ENCODE measurements around the gene SNAP23. TPM values are rescaled to one million over a fixed set of nuclear protein-coding genes. Genes with fewer than 3 reads are reported as not detected.

Gene SNAP23
- total RNA-seq, 1 experiment from 2014 or later = 63.2 TPM

DNA sequence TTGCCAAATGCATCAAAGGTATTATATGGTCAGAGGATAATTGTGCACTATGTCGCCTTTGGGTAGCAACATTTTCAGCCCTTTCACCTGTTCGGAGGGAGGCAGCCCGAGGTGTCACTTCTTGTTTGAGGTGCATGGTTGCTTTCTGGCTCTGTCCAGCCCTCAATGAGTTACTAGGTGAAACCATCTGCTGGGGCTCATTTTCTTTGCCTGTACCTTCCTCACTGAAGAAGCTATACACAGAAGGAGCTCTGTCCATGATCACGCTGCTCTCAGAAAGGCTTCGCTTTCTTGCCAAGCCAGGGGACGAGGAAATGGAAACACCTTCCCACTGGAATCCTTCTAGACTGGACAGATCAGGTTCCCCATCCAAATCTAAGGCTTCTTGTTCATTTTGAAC is 47.2 kb upstream of the SNAP23 start:
- Mint-ChIP-seq H3K27me3 (ENCODE audit: low read depth) (no peaks in the 10 kb centered on the region), H3K36me3 (ENCODE audit: insufficient read depth in 1 of 3, low read depth in 3 of 3) (peaks cover 6 to 57% (median 27%) of the 10 kb centered on the region in 3 experiments; a peak in 6 of 7 replicates)

More for the DNA sequence above, 47.2 kb upstream of the SNAP23 start:
- H3K4me3 Mint-ChIP-seq = no peak overlapping the region
- Histone ChIP-seq H2BK20ac (ENCODE audit: low read depth, low read length, poor library complexity, severe bottlenecking) (no peak overlapping the region), H4K8ac (replicated peaks; ENCODE audit: insufficient read length, low read depth, low read length) (no peak overlapping the region), H2BK120ac (ENCODE audit: low read depth, low read length, poor library complexity, severe bottlenecking) (no peak overlapping the region), H3K79me2 (ENCODE audit: insufficient read depth, low read length) (no peaks in the 10 kb centered on the region), H3K23me2 (ENCODE audit: insufficient read length, low read depth, low read length, poor library complexity, severe bottlenecking) (no peaks in the 10 kb centered on the region), H3K4me1 (ENCODE audit: insufficient read depth, low read length) (no peaks in the 10 kb centered on the region), H3K56ac (ENCODE audit: insufficient read length, low read depth, low read length) (no peak overlapping the region), H3K27me3 (ENCODE audit: insufficient read depth, low read length) (no peaks in the 10 kb centered on the region), H4K91ac (ENCODE audit: insufficient read length, low read depth, low read length) (no peak overlapping the region), H3K9ac (ENCODE audit: extremely low read depth, insufficient read length, low read length) (no peak overlapping the region), H2BK12ac (ENCODE audit: insufficient read length, low read depth, low read length) (no peak overlapping the region), H3K4me2 (ENCODE audit: insufficient read depth, insufficient read length, low read length) (no peak overlapping the region), H3K18ac (ENCODE audit: insufficient read length, low read depth, low read length) (no peak overlapping the region), H3K27ac (ENCODE audit: insufficient read length, low read depth, low read length) (no peak overlapping the region), H4K5ac (ENCODE audit: insufficient read length, low read depth, low read length) (no peak overlapping the region), H4K20me1 (ENCODE audit: control insufficient read depth, insufficient read depth, insufficient read length) (no peaks in the 10 kb centered on the region), H3K4ac (ENCODE audit: low read depth, low read length) (no peak overlapping the region), H3K79me1 (ENCODE audit: insufficient read depth, low read depth, low read length, poor library complexity, severe bottlenecking) (no peaks in the 10 kb centered on the region), H3T11ph (ENCODE audit: low read length) (no peak overlapping the region), H3K23ac (ENCODE audit: insufficient read length, low read depth, low read length) (no peak overlapping the region), H2AK5ac (ENCODE audit: insufficient read length, low read length) (no peak overlapping the region), H3K9me3 (ENCODE audit: control insufficient read depth, low read depth, low read length) (no peaks in the 10 kb centered on the region), H3K14ac (ENCODE audit: insufficient read depth, low read length) (no peak overlapping the region), H2BK15ac (ENCODE audit: low read depth, low read length) (no peak overlapping the region), H2BK5ac (ENCODE audit: insufficient read length, low read length) (no peak overlapping the region), H2AFZ (ENCODE audit: low read length) (no peak overlapping the region)
- no peaks in the 10 kb centered on the region for H3K9me3 Mint-ChIP-seq
- TF ChIP-seq CTCF (conservative IDR thresholded peaks at IDR 0.05) = no peak
- no peak for DNase-seq
- no peak overlapping the region for H3K27ac Mint-ChIP-seq
- no CpG with 5 or more reads among the region's 6 CpGs for WGBS (ENCODE audit: extremely low coverage, insufficient read length, low lambda C conversion rate)
- no peaks in the 10 kb centered on the region for H3K4me1 Mint-ChIP-seq
